K562 (cell line): Measurements from ENCODE around the gene GPS2. TPM values are rescaled to one million over a fixed set of nuclear protein-coding genes. Genes with fewer than 3 reads are reported as not detected.

Experiments used
- BCOR ChIP-seq: fragments of 450-650 bp; IDR thresholded peaks from 2 replicates; pipeline ENCODE4 v1.6.1; 2016
- CBFA2T3 ChIP-seq: fragments of 450-650 bp; IDR thresholded peaks from 2 replicates; pipeline ENCODE4 v1.6.1; 2017
- CHD2 ChIP-seq: IDR thresholded peaks from 2 replicates; pipeline ENCODE4 v1.6.1; 2011; ENCODE audit warnings: low read depth, low read length
- CTBP1 ChIP-seq: fragments of 450-650 bp; IDR thresholded peaks from 2 replicates; pipeline ENCODE4 v1.6.1; 2016; ENCODE audit warnings: borderline replicate concordance
- EP400 ChIP-seq: fragments of 450-650 bp; IDR thresholded peaks from 2 replicates; pipeline ENCODE4 v1.6.1; 2017; ENCODE audit warnings: antibody characterized with exemption, mild to moderate bottlenecking, moderate library complexity
- ESRRA ChIP-seq: fragments of 450-650 bp; IDR thresholded peaks from 2 replicates; pipeline ENCODE4 v1.6.1; 2014; ENCODE audit warnings: low read depth, mild to moderate bottlenecking, moderate library complexity, borderline replicate concordance
- KDM5B ChIP-seq: fragments of 200-600 bp; sonication (generic); IDR thresholded peaks from 2 replicates; pipeline ENCODE4 v1.6.1; 2012; ENCODE audit warnings: low read depth, mild to moderate bottlenecking, moderate library complexity, low read length, control low read depth, inconsistent platforms; ENCODE audit not compliant: insufficient replicate concordance
- MNT ChIP-seq, 2 experiments: fragments of 450-650 bp; conservative IDR thresholded peaks; 2 replicates each; pipeline ENCODE4 v1.6.1; 2017; ENCODE audit warnings: mild to moderate bottlenecking in 2 of 2, moderate library complexity in 2 of 2
- NKRF ChIP-seq: fragments of 450-650 bp; IDR thresholded peaks from 2 replicates; pipeline ENCODE4 v1.6.1; 2016; ENCODE audit warnings: borderline replicate concordance
- PKNOX1 ChIP-seq: fragments of 450-650 bp; IDR thresholded peaks from 2 replicates; pipeline ENCODE4 v1.6.1; 2016
- RHOXF2B ChIP-seq: fragments of 250-450 bp; sonication (Bioruptor Pico); conservative IDR thresholded peaks from 2 replicates; pipeline ENCODE4 v1.5.1; 2021
- ZFX ChIP-seq: sonication (generic); formaldehyde crosslinking; IDR thresholded peaks from 2 replicates; pipeline ENCODE4 v1.8.0; 2022; ENCODE audit warnings: mild to moderate bottlenecking, missing genetic modification reagents, moderate library complexity
- ZNF407 ChIP-seq: fragments of 450-650 bp; IDR thresholded peaks from 2 replicates; pipeline ENCODE4 v1.6.1; 2016; ENCODE audit warnings: low read depth
- polyA plus RNA-seq, 8 experiments: library from polyadenylated mRNA; depleted of rRNA in 4 of 8; stranded (reverse) in 5 of 8; unstranded in 3 of 8; fragments of >200 nt; fragmentation: Nextera tagmentation in 2 of 8; fragmentation: Illumina TruSeq in 1 of 8; extraction: Ambion mirVana in 2 of 8; extraction: Trizol in 1 of 8; gene quantifications; 2 replicates each; pipeline versions ENCODE4 v1.2.1 to v1.2.3, GENCODE V29; 2011 to 2014; ENCODE audit warnings: inconsistent platforms in 1 of 8, missing spikeins in 1 of 8
- total RNA-seq, 7 experiments: library from RNA; depleted of rRNA in 6 of 7; stranded (reverse); fragments of >200 nt in 6 of 7; fragmentation: Illumina TruSeq in 2 of 7; extraction: Trizol in 2 of 7; gene quantifications; 2 replicates each; pipeline versions ENCODE4 v1.2.1 to v1.2.3, GENCODE V29; 2011 to 2021; ENCODE audit warnings: low replicate concordance in 1 of 7

Gene GPS2
- total and polyA plus RNA-seq, 9 of the 15 experiments (the other 6 are each of a cell fraction or from before 2014, with no cell fraction given) = 18.3 to 75.7 (median 37.0) TPM

- TF ChIP-seq MNT (conservative IDR thresholded peaks at IDR 0.05) (0 out of 4 replicates have a peak, but pooled peaks of 1 of the 2 experiments have one; percentile 19), ESRRA (peak; percentile 40; the same call in 1 of the 2 replicates), CHD2 (peak; percentile 47; the same call in 1 of the 2 replicates), EP400 (0 out of 2 replicates have a peak, but pooled peaks have one; percentile 25), BCOR (peak; percentile 81), NKRF (peak; percentile 27; the same call in 1 of the 2 replicates), PKNOX1 (peak; percentile 11; the same call in 1 of the 2 replicates), ZFX (CRISPR knock-in tag) (peak; percentile 36), CBFA2T3 (peak; percentile 21; the same call in 1 of the 2 replicates), ZNF407 (no peak; the same call in 1 of the 2 replicates), KDM5B (peak; percentile 40), RHOXF2B (CRISPR knock-in tag) (no peak), CTBP1 (peak; percentile 61; the same call in 1 of the 2 replicates)
Observed at GRCh38 chr17:7262935-7263800, 52.0 kb downstream of the GPS2 start (continued).
